GM12873 (cell line): ENCODE measurements around the gene ADAM20.

Experiments used
- TF ChIP-seq, protein P1 (sequence below): IDR thresholded peaks from 2 replicates; pipeline ENCODE4 v1.5.1; 2012; ENCODE audit warnings: low read depth, mild to moderate bottlenecking, moderate library complexity, low read length, control low read depth; ENCODE audit not compliant: insufficient read depth; ENCODE audit errors: missing control alignments

The ADAM20 gene

GRCh38 chr14:70558356-70558755 is 23.6 kb upstream of the ADAM20 start:
- TF ChIP-seq, protein P1, sequence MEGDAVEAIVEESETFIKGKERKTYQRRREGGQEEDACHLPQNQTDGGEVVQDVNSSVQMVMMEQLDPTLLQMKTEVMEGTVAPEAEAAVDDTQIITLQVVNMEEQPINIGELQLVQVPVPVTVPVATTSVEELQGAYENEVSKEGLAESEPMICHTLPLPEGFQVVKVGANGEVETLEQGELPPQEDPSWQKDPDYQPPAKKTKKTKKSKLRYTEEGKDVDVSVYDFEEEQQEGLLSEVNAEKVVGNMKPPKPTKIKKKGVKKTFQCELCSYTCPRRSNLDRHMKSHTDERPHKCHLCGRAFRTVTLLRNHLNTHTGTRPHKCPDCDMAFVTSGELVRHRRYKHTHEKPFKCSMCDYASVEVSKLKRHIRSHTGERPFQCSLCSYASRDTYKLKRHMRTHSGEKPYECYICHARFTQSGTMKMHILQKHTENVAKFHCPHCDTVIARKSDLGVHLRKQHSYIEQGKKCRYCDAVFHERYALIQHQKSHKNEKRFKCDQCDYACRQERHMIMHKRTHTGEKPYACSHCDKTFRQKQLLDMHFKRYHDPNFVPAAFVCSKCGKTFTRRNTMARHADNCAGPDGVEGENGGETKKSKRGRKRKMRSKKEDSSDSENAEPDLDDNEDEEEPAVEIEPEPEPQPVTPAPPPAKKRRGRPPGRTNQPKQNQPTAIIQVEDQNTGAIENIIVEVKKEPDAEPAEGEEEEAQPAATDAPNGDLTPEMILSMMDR = no peak

GRCh38 chr14:70555890-70556289 is 21.1 kb upstream of the ADAM20 start:
- TF ChIP-seq, protein P1 = no peak

DNA sequence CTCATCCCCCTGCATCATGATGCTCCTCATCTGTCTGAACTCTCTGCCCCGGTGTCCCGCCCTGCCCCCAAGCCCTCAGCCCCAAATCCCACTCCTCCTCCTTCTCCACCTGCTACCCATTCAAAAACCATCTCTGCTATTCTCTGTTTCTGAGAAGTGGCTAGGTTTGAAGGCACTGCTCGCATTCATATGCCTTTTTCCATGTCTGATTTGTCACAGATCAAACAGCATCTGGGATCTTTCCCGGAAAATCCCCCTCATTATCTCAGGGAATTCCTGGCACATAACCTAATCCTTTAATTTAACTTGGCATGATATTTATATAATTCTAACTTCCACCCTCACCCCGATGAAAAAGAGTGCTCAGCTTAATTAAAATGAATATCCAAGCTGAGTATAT is 3.3 kb upstream of the ADAM20 start:
- TF ChIP-seq, protein P1 = no peak

DNA sequence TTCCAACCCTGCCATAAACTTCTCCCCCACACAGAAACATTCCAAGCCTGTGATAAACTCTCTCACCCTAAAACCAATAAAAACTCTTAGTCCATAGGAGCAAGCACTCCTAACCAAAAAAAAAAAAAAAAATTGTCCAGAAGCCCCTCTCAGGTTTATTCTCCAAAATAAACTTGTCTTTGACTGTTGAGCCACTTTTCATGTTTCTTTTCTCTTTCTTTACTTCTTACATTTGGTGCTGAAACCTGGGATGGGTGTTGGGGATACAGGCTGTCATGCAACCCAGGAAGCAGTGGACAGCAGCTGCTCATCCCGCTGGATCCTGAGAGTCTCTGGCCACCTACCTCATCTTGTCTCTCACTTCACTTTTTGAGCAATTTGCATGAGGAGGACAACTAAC is 2.0 kb upstream of the ADAM20 start:
- TF ChIP-seq, protein P1 = no peak

- TF ChIP-seq, protein P1 = no peak
Measured at GRCh38 chr14:70530417-70530816, 4.4 kb downstream of the ADAM20 start.

DNA sequence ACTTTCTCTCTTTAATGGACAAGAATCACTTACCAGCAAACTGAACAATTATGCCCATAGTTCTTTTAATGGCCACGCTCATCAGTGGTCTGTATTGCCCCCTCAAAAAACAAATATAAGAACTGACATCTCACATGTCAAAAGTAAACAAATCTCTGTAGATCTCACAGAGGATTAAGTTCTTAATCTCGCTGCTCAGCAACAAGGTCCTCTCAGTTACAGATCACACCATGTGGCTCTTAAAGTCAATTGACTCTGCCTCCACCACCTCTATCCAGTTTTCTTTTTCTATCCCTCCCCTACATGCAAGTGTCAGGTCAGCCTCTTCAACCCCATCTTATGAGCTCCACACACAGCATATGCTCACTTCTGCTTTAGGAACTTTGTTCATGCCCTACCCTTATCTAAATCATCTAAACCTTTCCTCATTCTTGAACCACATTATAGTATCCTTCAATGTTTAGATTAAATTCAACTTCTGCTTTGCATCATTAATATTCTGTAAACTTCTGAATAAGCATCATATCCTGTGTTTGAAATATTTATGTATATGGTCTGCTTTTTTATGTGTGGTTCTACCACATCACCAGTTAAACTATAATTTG is 7.2 kb downstream of the ADAM20 start:
- TF ChIP-seq, protein P1 = no peak

DNA sequence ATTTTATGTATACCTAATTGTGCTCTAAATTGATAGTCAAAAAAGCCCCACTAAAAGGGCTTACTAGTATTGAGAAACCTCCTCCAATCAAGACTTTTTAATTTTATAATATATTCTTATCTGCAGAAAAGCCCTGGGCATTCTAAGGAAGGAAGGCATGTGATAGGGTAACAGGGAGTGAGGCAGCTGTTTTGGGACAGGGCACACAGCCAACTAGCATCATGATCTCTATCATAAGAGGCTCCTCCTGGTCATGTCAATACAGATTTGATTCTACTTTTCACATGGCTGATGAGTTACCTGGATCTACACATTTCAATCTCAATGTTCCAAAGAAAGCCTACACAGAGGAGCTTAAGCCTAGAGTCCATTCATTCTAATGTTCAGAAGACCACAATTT is 9.1 kb downstream of the ADAM20 start:
- TF ChIP-seq, protein P1 = no peak
